ENCODE data around the gene RASGRP2.

RASGRP2 gene

GRCh38 chr11:64776875-64777274 is 32.9 kb upstream of the RASGRP2 start:
- DNase-seq (ENCODE audit: extremely low read depth, low read depth), result no peak
- no peak for TF ChIP-seq CTCF (IDR thresholded peaks at IDR 0.05; ENCODE audit: low read depth, low read length)

- no peak for TF ChIP-seq CTCF (IDR thresholded peaks at IDR 0.05; ENCODE audit: low read depth, low read length)
- DNase-seq (ENCODE audit: extremely low read depth, low read depth), result no peak
Observed at GRCh38 chr11:64776425-64776824, 32.5 kb upstream of the RASGRP2 start.

DNA sequence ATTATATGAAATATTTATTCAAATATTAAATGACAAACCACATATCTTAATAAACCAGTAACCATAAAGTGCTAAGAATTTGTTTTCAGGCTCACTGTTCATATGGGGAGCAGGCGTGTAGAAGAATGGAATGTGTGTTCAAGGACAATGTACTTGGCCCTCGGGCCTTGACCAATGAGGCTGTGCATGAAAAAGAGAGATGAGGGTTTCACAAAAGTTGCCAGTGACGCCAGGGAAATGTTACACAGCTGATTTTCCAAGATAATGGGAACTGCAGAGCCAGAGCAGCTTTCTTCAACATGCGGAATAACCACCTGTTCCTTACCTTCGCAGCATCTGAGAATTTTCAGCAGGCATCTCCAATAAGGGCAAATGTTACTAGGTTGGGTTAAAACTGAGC is 30.2 kb upstream of the RASGRP2 start:
- TF ChIP-seq CTCF (IDR thresholded peaks at IDR 0.05; ENCODE audit: low read depth, low read length), result no peak
- no peak for DNase-seq (ENCODE audit: extremely low read depth, low read depth)

DNA sequence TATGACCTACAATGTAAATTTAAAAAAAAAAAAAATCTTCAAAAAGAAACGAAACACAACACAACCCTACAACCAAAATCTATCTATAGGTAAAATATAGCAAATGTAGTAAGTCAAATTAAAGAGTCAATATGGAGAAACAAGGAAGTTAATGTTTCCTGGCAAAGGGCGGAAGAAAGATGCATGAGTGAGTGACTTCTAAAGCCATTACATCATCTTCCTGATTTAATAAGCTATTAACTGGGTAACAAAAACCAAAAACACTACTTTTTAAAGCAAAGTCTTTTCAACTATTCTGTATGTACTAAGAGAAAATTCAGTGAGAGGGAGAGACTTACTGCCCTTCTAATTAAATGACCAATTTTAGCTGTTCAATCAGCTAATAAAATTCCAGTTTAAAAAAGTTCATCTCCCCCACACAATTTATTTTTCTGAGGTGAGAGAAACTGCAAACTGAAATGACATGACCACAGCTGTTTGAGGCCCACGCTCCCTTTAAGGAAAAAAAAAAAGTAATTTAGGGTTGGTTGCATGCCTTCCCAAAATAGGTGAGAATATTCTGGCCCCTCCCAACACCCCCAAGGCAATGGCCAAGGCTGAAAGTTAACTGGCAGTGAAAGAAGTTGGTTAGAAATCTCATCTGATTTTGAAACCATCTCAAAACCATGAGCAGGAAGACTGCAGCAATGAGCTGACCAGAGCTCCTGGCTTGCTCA is 28.5 kb upstream of the RASGRP2 start:
- no peak for TF ChIP-seq CTCF (IDR thresholded peaks at IDR 0.05; ENCODE audit: low read depth, low read length)
- DNase-seq (ENCODE audit: extremely low read depth, low read depth), result no peak

GRCh38 chr11:64771861-64772260 is 27.9 kb upstream of the RASGRP2 start:
- no peak for TF ChIP-seq CTCF (IDR thresholded peaks at IDR 0.05; ENCODE audit: low read depth, low read length)
- no peak for DNase-seq (ENCODE audit: extremely low read depth, low read depth)

GRCh38 chr11:64770120-64770519 is 26.2 kb upstream of the RASGRP2 start:
- DNase-seq (ENCODE audit: extremely low read depth, low read depth), result no peak
- no peak for TF ChIP-seq CTCF (IDR thresholded peaks at IDR 0.05; ENCODE audit: low read depth, low read length)

DNA sequence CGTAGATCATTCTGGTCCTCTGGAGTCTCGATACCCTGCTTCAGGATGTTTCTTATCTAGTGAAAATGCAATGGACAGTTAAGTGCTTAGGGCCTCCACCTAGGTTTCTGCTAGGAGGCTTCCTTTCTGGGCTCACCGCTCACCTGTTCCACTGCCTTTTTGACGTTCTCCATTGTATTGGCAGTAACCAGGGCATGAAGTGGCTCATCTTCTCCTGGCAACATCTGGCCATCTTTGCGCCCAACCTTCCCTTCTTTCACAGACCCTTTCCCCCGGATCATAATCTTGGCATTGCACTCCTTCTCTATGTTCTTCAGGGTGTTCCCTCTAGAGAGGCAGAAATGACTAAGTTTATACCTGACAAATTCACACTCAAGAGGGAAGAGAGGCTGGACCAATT is 25.3 kb upstream of the RASGRP2 start:
- TF ChIP-seq CTCF (IDR thresholded peaks at IDR 0.05; ENCODE audit: low read depth, low read length), result no peak
- DNase-seq (ENCODE audit: extremely low read depth, low read depth), result no peak

Measured in AG09319 (cell line).